ENCODE results near the gene MRTFB.
"Not testable (repeated sequence)": the region's sequence is repeated elsewhere in the genome, so short reads cannot be mapped to it uniquely, and the experiment has no call there.

The MRTFB gene

DNA sequence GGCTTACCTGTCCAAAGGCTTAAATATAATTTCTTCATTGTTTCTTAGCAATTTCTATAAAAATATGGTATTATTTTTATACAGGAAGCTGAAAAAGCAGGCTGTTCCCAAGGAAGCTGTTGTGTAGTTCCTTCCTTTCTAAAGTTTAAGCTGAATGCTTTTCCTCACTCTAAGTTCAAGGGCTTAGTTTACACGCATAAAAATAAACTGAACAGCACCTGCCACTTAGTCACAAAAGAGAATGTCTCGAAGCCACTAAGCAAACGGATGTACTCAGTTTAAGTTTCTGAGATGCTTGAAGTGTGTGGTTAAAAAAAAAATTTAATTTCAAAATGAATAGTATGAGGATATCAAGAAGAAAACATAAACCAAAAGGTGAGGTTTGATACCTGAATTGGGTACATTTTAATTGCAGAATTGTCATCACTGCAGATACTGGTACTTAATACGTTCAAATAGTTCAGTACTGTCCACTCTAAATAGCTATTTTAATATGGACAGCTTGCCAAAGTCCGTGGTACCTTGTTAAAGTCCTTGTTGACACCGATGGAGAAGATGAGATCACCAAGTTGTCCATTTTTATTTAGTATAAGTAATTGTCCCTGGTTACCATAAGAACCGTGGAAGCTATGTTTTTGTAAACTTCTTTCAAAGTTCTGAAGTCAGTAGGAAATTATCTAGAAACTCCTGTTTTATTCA is 38.1 kb downstream of the MRTFB start:
- DNase-seq = no peak

- no peak for DNase-seq
Observed at GRCh38 chr16:14109782-14110727, 38.9 kb downstream of the MRTFB start.

GRCh38 chr16:14110728-14111251 is 39.7 kb downstream of the MRTFB start:
- no peak for DNase-seq

GRCh38 chr16:14111713-14112538 is 40.8 kb downstream of the MRTFB start:
- no peak for DNase-seq

- DNase-seq = no peak
Observed at GRCh38 chr16:14112539-14112856, 41.4 kb downstream of the MRTFB start.

DNA sequence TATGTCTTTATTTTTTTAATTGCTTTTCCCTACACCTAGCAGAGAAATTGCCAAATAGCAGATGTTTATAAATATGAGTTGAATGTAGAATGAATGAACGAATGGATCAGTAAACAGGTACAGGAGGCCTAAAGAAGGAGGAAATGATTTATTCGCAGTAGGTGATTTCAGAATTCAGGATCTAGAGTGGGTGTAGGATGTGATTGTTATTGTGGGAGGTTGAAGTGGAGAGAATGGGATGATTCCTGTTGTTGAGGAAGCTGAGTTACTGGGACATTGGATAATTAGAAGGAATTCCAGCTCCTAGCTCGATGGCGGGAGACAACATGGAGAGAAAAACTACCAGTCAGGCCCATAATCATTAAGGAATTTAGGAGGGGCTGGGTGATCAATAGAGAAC is 42.2 kb downstream of the MRTFB start:
- no peak for DNase-seq

- no peak for DNase-seq
Observed at GRCh38 chr16:14117051-14117450, 45.9 kb downstream of the MRTFB start.

DNA sequence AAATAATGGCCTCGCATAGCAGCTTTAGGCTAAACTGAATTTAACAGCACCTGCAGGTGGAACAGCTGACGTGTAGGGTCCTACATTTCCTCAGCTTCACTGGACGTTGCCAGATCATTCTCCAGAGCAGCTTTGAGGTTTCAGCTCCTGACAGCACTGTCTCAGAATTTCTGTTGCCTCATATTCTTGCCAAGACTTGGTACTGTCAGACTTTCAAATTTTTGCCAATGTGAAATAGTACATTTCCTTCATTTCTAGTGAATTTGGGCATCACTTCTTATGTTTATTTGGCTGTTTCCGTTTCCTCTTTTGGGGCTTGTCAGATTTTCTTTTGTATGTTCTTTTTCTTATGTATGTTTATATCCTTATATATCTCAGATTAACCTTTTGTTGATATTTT is 48.7 kb downstream of the MRTFB start:
- DNase-seq = no peak

DNA sequence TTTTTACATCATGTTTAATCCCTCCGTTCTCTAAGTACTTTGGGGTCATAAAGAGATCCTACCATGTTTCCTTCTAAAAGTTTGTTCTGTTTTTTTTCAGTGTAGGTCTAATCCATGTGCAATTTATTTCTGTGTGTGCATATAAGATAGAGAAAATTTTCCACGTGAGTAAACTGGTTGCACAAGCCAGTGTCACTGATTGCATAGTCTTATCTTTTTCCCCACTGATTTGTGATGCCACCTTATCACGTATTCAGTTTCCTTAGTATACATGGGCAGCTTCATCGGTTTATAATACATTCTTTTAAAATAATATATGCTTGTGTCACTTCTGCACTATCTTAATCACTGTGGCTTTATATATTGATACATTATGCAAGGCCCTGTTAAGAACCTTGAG is 49.2 kb downstream of the MRTFB start:
- DNase-seq = no peak

DNA sequence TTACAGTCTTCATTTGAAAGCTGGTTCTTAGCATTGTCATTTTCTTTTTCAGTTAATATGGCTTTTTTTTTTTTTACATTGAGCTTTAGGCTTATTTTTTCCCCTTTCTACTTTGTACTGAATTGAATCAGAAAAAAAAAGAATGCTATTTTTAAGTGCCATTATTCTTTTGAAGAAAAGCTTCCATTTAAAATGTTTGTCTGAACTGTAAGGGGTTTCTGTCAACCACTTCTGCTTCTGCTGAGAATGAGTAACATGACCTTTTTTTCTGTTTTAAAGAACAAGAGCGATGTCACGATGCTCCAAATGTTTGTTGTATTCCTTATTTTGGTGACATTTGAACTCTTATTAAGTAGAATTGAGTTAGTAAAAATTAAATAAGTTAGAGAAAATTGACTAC is 50.0 kb downstream of the MRTFB start:
- no peak for DNase-seq

GRCh38 chr16:14121872-14122271 is 50.8 kb downstream of the MRTFB start:
- no peak for DNase-seq

- not testable (repeated sequence) for DNase-seq
Observed at GRCh38 chr16:14122430-14122829, 51.3 kb downstream of the MRTFB start.

GRCh38 chr16:14125000-14125681 is 54.0 kb downstream of the MRTFB start:
- no peak for DNase-seq

DNA sequence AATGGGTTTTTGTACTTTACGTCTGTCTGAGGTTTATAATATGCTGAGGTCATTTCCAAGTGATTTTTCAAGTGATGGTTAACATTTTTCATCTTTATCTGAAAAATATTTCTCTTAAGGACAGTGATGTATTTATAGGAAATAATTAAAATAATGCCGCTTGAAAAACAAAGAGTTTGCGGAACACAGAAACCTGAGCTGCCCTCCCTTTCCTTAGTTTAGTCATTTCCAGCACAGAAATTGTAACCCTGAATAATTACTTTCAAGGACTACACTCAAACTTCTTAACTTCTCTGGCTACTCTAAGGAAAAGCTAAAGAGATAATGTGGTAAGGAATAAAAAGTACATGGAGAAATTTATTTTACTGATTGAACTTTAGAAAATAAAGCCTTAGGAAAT is 54.6 kb downstream of the MRTFB start:
- no peak for DNase-seq

DNA sequence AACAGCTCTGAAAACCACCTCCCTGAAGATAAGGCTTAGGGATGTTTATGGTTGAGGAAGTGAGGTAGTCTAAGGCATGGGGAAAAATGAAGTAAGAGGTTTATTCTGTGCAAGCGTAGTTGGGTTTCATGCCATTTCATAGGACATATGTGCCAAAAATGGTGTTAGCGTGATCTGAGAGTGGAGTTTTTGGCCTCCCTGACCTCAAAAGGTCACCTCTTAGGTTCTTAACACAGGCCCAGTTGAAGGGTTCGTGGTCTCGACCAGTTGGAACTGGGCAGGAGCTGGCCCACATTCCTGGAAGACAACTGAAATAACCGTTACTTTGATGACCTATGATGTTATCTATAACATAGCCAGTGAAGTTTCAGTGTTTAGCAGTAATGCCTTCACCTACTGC is 57.0 kb downstream of the MRTFB start:
- no peak for DNase-seq

GRCh38 chr16:14129502-14129901 is 58.4 kb downstream of the MRTFB start:
- no peak for DNase-seq

- DNase-seq = no peak
Observed at GRCh38 chr16:14131774-14132695, 60.9 kb downstream of the MRTFB start.

DNA sequence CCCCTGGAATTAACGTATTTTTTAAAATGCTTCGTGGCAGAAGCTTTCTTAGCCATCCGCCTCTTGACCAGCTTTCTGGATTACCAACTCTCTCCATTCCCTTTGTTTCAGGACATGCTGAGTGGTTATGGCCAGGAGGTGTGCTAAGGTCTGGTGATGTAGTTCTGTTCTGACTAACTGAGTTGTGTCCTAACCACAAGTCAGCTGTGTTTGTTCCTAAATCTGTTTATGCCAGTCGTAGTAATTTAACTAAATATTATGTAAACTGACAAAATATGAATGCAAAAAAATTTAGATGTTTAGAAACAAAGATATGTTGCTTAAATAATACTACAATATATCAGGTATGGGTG is 61.6 kb downstream of the MRTFB start:
- no peak for DNase-seq

DNA sequence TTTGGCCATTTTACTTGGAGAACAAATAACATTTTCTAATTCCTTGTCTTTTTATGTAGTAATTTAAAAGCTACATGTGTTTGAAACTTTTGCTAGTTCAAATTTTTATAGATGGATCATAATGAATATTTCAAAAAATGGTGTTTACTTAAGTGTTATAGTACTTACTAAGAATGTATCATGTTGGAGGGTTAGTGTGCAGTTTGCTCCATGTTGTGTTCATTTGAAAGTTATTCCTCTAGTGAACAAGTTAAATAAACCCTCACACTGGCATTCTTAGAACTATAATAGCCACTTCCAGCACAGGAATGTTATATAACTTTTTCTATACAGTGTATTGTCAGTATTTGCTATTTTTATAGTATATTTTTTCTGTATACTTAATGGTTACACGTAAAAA is 62.8 kb downstream of the MRTFB start:
- DNase-seq = no peak

DNA sequence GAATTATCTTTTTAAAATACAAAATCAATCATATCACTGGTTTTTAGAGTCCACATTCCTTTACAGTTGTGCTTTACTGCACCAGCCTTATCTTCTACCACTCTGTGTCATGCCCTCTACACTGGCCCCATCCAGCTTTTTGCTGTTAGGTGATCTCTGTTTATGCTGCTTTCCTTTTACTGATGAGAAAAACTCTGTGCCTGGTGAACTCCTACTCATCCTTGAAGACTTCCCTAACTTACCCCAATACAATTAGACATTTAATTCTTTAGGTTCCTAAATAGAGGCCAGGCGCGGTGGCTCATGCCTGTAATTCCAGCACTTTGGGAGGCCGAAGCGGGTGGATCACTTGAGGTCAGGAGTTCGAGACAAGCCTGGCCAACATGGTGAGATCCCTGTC is 64.6 kb downstream of the MRTFB start:
- DNase-seq = no peak

DNA sequence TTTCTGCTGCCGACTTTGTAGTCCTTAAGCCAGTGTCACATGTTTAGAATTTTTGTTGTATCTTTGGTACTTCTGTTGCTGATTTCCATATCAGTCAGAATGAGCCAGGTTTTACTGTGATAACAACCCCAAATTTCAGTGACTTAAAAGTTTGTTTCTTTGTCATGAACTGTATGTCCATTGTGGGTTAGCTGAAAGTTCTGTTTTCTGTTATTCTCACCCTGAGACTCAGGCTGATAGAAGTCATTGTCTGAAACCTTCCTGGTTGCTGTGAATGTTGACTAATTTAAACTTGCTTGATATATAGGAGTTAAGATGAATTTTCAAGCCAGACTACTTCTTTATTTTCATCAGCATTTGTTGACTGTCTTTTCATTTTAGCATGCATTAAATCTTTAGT is 68.8 kb downstream of the MRTFB start:
- DNase-seq = no peak

DNA sequence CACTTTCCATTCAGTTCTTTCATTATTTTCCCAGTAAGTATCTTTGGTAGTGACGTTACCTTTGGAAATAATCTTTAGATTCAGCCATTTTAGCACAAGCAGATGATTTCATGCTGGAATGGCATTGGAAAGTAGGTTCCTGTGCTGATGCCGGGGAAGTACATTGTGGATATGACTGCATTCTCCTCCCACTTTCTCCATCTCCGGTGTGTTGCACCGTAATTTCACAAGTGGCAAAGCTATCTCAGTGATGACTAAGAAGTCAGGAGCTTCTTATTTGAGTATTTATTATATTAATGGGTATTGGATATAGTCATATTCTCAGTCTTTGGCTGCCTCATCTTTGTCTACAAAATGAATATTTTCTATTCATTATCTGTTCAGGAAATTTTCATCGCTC is 69.8 kb downstream of the MRTFB start:
- DNase-seq = no peak

All from stimulated activated CD4-positive, alpha-beta T cell treated with anti-CD3 and anti-CD28 coated beads, Interleukin-2, amount 100 ng/mL, for 48 hours (primary cell).